Measurements from ENCODE around the gene JAML.

Gene JAML, protein sequence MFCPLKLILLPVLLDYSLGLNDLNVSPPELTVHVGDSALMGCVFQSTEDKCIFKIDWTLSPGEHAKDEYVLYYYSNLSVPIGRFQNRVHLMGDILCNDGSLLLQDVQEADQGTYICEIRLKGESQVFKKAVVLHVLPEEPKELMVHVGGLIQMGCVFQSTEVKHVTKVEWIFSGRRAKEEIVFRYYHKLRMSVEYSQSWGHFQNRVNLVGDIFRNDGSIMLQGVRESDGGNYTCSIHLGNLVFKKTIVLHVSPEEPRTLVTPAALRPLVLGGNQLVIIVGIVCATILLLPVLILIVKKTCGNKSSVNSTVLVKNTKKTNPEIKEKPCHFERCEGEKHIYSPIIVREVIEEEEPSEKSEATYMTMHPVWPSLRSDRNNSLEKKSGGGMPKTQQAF

DNA sequence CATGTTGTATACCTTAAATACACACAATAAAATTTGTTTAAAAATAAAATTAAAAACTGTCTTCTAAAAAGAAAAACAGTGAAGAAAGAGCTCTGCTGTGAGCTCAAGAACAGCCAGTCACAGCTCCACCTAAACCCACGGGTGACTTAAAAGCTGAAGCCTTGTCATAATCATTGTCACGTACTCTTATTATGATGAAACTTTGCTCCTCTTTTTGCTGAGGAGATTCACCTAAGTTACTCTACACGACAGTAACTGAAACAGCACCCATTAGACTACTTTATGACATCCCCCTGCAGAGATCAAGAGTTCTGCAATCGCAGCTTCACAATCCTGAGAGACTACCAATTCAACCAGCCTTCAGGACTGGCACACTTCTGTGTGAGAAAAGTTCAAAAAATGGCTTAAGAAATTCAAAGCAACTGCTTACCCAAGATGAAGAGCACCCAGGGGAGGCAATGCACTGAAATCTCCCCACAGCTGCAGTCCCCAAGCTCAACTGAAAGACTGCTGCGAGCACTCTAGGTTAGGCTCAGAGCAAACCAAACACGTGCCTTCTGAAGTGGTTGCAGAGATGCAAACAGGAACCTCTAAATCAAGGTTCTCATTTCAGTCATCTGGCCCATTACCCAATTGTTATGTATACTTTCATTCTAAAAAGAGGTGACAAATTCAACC, at the start of gene JAML:
TSS of gene JAML (minus strand) at position 501 of the 678 bp plus-strand sequence. CDS start 10,145 bp downstream, outside the sequence.
- TF ChIP-seq, protein P1, sequence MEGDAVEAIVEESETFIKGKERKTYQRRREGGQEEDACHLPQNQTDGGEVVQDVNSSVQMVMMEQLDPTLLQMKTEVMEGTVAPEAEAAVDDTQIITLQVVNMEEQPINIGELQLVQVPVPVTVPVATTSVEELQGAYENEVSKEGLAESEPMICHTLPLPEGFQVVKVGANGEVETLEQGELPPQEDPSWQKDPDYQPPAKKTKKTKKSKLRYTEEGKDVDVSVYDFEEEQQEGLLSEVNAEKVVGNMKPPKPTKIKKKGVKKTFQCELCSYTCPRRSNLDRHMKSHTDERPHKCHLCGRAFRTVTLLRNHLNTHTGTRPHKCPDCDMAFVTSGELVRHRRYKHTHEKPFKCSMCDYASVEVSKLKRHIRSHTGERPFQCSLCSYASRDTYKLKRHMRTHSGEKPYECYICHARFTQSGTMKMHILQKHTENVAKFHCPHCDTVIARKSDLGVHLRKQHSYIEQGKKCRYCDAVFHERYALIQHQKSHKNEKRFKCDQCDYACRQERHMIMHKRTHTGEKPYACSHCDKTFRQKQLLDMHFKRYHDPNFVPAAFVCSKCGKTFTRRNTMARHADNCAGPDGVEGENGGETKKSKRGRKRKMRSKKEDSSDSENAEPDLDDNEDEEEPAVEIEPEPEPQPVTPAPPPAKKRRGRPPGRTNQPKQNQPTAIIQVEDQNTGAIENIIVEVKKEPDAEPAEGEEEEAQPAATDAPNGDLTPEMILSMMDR (IDR thresholded peaks at IDR 0.05; ENCODE audit: control extremely low read depth, extremely low read depth, low read depth, missing control alignments) = no peak
- CTCF ChIA-PET = interaction anchor here (1.7 kb wide), 1 partner anchor 13 kb away, joined by 4 read pairs; no protein-coding TSS in a partner anchor
- peak; percentile 38 for DNase-seq (ENCODE audit: extremely low spot score)
- POLR2A ChIA-PET = interaction anchor here (1.0 kb wide), 1 partner anchor 10 kb away, joined by 3 read pairs; no protein-coding TSS in a partner anchor

- POLR2A ChIA-PET = no interaction called here
- CTCF ChIA-PET = no interaction called here
- TF ChIP-seq, protein P1 (IDR thresholded peaks at IDR 0.05; ENCODE audit: control extremely low read depth, extremely low read depth, low read depth, missing control alignments) = no peak
- no peak for DNase-seq (ENCODE audit: extremely low spot score)
These were observed 49.4 kb upstream of the JAML start for GRCh38 chr11:118274186-118274585.

DNA sequence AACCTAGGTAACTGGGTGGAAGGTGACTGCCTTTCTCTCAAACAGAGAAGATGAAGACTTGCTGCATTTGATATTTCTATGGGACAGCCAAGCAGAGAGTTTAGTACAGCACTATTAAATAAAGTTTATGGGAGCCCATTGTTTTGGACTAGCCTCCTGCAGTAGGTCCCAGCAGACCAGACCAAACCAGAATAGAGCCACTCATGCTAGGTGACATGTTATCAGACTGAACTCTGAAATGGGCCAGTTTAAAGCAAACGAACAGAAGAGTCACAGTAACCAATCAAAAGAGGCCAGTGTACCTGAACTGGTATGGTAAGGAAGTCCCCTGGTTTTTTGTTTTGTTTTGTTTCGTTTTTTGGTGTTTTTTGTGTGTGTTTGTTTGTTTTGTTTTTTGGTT, 47.2 kb upstream of the JAML start:
- TF ChIP-seq, protein P1 (IDR thresholded peaks at IDR 0.05; ENCODE audit: control extremely low read depth, extremely low read depth, low read depth, missing control alignments) = no peak
- ChIA-PET CTCF (interaction anchor here (1.7 kb wide), 1 partner anchor 19 kb away, joined by 4 read pairs; no protein-coding TSS in a partner anchor), POLR2A (no interaction called here)
- DNase-seq (ENCODE audit: extremely low spot score) = no peak

GRCh38 chr11:118267486-118267885, 42.7 kb upstream of the JAML start:
- POLR2A ChIA-PET = no interaction called here

GRCh38 chr11:118265954-118266353, 41.1 kb upstream of the JAML start:
- CTCF ChIA-PET = interaction anchor here (0.8 to 1.8 kb wide), 6 partner anchors 9 to 39 kb away, joined by 3 to 6 read pairs (median 3); partner anchors contain the start of gene CD3E
- POLR2A ChIA-PET = no interaction called here
- no peak for DNase-seq (ENCODE audit: extremely low spot score)
- TF ChIP-seq, protein P1 (IDR thresholded peaks at IDR 0.05; ENCODE audit: control extremely low read depth, extremely low read depth, low read depth, missing control alignments) = no peak

More at GRCh38 chr11:118267486-118267885, 42.7 kb upstream of the JAML start:
- CTCF ChIA-PET = interaction anchor here (1.1 to 1.4 kb wide), 3 partner anchors 15 to 69 kb away, joined by 3 to 5 read pairs (median 4); no protein-coding TSS in a partner anchor
- DNase-seq (ENCODE audit: extremely low spot score) = no peak
- TF ChIP-seq, protein P1 (IDR thresholded peaks at IDR 0.05; ENCODE audit: control extremely low read depth, extremely low read depth, low read depth, missing control alignments) = no peak

Measured in GM10248 (cell line).